ENCODE data around the gene CSN2.

GRCh38 chr4:69951602-69952001 lies 13.9 kb downstream of the CSN2 start:
- TF ChIP-seq, protein P1, sequence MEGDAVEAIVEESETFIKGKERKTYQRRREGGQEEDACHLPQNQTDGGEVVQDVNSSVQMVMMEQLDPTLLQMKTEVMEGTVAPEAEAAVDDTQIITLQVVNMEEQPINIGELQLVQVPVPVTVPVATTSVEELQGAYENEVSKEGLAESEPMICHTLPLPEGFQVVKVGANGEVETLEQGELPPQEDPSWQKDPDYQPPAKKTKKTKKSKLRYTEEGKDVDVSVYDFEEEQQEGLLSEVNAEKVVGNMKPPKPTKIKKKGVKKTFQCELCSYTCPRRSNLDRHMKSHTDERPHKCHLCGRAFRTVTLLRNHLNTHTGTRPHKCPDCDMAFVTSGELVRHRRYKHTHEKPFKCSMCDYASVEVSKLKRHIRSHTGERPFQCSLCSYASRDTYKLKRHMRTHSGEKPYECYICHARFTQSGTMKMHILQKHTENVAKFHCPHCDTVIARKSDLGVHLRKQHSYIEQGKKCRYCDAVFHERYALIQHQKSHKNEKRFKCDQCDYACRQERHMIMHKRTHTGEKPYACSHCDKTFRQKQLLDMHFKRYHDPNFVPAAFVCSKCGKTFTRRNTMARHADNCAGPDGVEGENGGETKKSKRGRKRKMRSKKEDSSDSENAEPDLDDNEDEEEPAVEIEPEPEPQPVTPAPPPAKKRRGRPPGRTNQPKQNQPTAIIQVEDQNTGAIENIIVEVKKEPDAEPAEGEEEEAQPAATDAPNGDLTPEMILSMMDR (conservative IDR thresholded peaks at IDR 0.05): no peak
- no peak for TF ChIP-seq EZH2 (IDR thresholded peaks at IDR 0.05; ENCODE audit: low read depth)

Data from PC-9 (cell line).